Transverse colon (tissue), 4 donors: ENCODE results near the gene BMPR1B. TPM values are rescaled to one million over a fixed set of nuclear protein-coding genes. Genes with fewer than 3 reads are reported as not detected.

Experiments used
- DNase-seq: peaks from one replicate; pipeline ENCODE4 v3.0.0-alpha.2; 2019
- H3K27ac ChIP-seq, 4 donors: fragments of 200-600 bp; sonication (generic); 2 replicates each; pipeline ENCODE4 v1.5.1; 2016 to 2018; ENCODE audit warnings: inconsistent platforms in 4 of 4
- H3K27me3 ChIP-seq: fragments of 200-600 bp; sonication (generic); 2 replicates; pipeline ENCODE4 v1.5.1; 2017; ENCODE audit warnings: inconsistent platforms
- H3K36me3 ChIP-seq, 4 donors: fragments of 200-600 bp; sonication (generic); 2 replicates each; pipeline ENCODE4 v1.5.1; 2017 to 2019; ENCODE audit warnings: inconsistent platforms in 4 of 4
- H3K4me1 ChIP-seq, 4 donors: fragments of 200-600 bp; sonication (generic); 2 replicates each; pipeline ENCODE4 v1.5.1; 2017 to 2020; ENCODE audit warnings: inconsistent platforms in 4 of 4
- H3K4me3 ChIP-seq, 4 donors: fragments of 200-600 bp; sonication (generic); 1 replicate in 1 of 4; 2 replicates in 3 of 4; pipeline versions ENCODE4 v1.5.1 to v1.6.1; 2017 to 2019; ENCODE audit warnings: inconsistent platforms in 4 of 4
- H3K9me3 ChIP-seq, 2 donors: fragments of 200-600 bp; sonication (generic); 2 replicates each; pipeline ENCODE4 v1.5.1; 2017 to 2019; ENCODE audit warnings: inconsistent platforms in 2 of 2
- CTCF ChIP-seq, 5 experiments: fragments of 200-600 bp in 3 of 5; fragments of 450-650 bp in 2 of 5; sonication (generic) in 3 of 5; IDR thresholded peaks; 1 replicate in 2 of 5; 2 replicates in 3 of 5; pipeline ENCODE4 v1.5.1; 2016 to 2017; ENCODE audit warnings: antibody characterized with exemption in 5 of 5, inconsistent platforms in 3 of 5, mild to moderate bottlenecking in 2 of 5, moderate library complexity in 1 of 5
- EP300 ChIP-seq: sonication (generic); formaldehyde crosslinking; IDR thresholded peaks from one replicate; pipeline ENCODE4 v1.6.1; 2017; ENCODE audit warnings: antibody characterized with exemption, low read depth
- POLR2A ChIP-seq: fragments of 450-650 bp; IDR thresholded peaks from one replicate; pipeline ENCODE4 v1.6.1; 2016; ENCODE audit warnings: antibody characterized with exemption, mild to moderate bottlenecking, moderate library complexity
- POLR2AphosphoS5 ChIP-seq, 3 donors: sonication (generic); formaldehyde crosslinking; IDR thresholded peaks; one replicate each; pipeline ENCODE4 v1.6.1; 2016; ENCODE audit warnings: antibody characterized with exemption in 3 of 3
- WGBS, 2 donors: methylation state at CpG; one replicate each; pipeline ENCODE4 v1.1.5; 2018; ENCODE audit warnings: low coverage in 1 of 2; 5-methylcytosine and 5-hydroxymethylcytosine counted together
- in situ Hi-C, 4 donors: fragments of 200-750 bp; cut with MboI; loops; one replicate each; pipeline versions ENCODE4 v1.15.0 to v1.15.1; 2017; ENCODE audit warnings: low sequenced_read_pairs in 3 of 4, low pct_ligation_motif_present in 1 of 4, low pct_unique_long_range_greater_than_20kb in 1 of 4
- intact Hi-C: fragments of 100-400 bp; cut with DNase I; formaldehyde crosslinking; loops from one replicate; pipeline ENCODE4 v1.15.1; 2023; ENCODE audit warnings: low total_unique reads
- total RNA-seq, 4 donors: library from RNA; depleted of rRNA; stranded (reverse); fragments of >200 nt; gene quantifications; one replicate each; pipeline ENCODE4 v1.1.0, GENCODE V29; 2016

BMPR1B gene
- total RNA-seq, 4 donors from 2014 or later: 0.64 to 3.2 (median 0.68) TPM; not detected in 1

- H3K9me3 ChIP-seq: no peaks in the 10 kb centered on the region
- no peak overlapping the region for H3K27ac ChIP-seq
- H3K4me1 ChIP-seq: no peaks in the 10 kb centered on the region
- H3K36me3 ChIP-seq: no peaks in the 10 kb centered on the region
- 83% methylated on average over 1 to 2 of the region's 2 CpGs for WGBS, 2 donors
- intact Hi-C loops: no loop called here
- in situ Hi-C loops: no loop called here
- no peak for DNase-seq
- no peak overlapping the region for H3K4me3 ChIP-seq
- no peaks in the 10 kb centered on the region for H3K27me3 ChIP-seq
- TF ChIP-seq CTCF (IDR thresholded peaks at IDR 0.05) (no peak), POLR2AphosphoS5 (IDR thresholded peaks at IDR 0.05) (no peak), EP300 (no peak), POLR2A (no peak)
Observed at GRCh38 chr4:94944726-94945125, 187.0 kb downstream of the BMPR1B start.

GRCh38 chr4:94947681-94948108 is 189.9 kb downstream of the BMPR1B start:
- H3K36me3 ChIP-seq: no peaks in the 10 kb centered on the region
- no peak for DNase-seq
- intact Hi-C loops: no loop called here
- H3K9me3 ChIP-seq: no peaks in the 10 kb centered on the region
- no peaks in the 10 kb centered on the region for H3K27me3 ChIP-seq
- no peak for TF ChIP-seq CTCF (IDR thresholded peaks at IDR 0.05)
- TF ChIP-seq POLR2A: no peak
- TF ChIP-seq EP300: no peak
- no peak for TF ChIP-seq POLR2AphosphoS5 (IDR thresholded peaks at IDR 0.05)
- WGBS, 2 donors: 86 to 89% methylated on average over 3 to 4 of the region's 4 CpGs
- H3K27ac ChIP-seq: no peak overlapping the region
- H3K4me1 ChIP-seq: no peaks in the 10 kb centered on the region
- in situ Hi-C loops: no loop called here
- H3K4me3 ChIP-seq: no peak overlapping the region

GRCh38 chr4:94954251-94954650 is 196.5 kb downstream of the BMPR1B start:
- no peak overlapping the region for H3K4me3 ChIP-seq
- no peak for DNase-seq
- H3K4me1 ChIP-seq: no peaks in the 10 kb centered on the region
- in situ Hi-C loops (no loop called here), intact Hi-C loops (no loop called here)
- no peaks in the 10 kb centered on the region for H3K27me3 ChIP-seq
- TF ChIP-seq POLR2AphosphoS5 (IDR thresholded peaks at IDR 0.05) (no peak), POLR2A (no peak), CTCF (IDR thresholded peaks at IDR 0.05) (no peak), EP300 (no peak)
- H3K36me3 ChIP-seq: no peaks in the 10 kb centered on the region
- H3K27ac ChIP-seq: no peak overlapping the region
- H3K9me3 ChIP-seq: no peaks in the 10 kb centered on the region
- 79 to 83% methylated on average over 2 of the region's 2 CpGs for WGBS, 2 donors

DNA sequence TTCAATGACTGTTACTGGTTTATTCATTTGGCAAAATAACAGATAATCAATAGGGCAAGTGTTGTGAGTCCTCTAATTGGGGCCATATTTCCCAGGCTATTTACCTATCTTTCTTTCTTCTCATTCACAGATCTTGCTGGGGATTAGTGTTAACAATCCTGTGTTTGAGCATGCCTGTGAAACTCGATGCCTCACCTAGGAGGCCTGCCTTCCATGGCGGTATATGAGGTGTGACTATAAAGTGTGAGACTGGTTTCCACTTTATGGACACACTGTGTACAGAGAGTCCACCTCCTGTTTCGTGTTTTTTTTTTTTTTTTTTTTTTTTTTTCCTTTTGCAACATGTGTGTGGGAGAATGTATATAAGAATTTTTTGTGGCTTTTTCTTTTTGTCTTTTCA is 199.3 kb downstream of the BMPR1B start:
- Histone ChIP-seq H3K4me1 (no peaks in the 10 kb centered on the region), H3K4me3 (no peak overlapping the region), H3K36me3 (no peaks in the 10 kb centered on the region), H3K9me3 (no peaks in the 10 kb centered on the region), H3K27me3 (no peaks in the 10 kb centered on the region), H3K27ac (no peak overlapping the region)
- WGBS, 2 donors: 52 to 57% methylated on average over 3 of the region's 3 CpGs
- no peak for DNase-seq
- in situ Hi-C loops (no loop called here), intact Hi-C loops (no loop called here)
- TF ChIP-seq POLR2AphosphoS5 (IDR thresholded peaks at IDR 0.05) (no peak), CTCF (IDR thresholded peaks at IDR 0.05) (no peak), EP300 (no peak), POLR2A (no peak)
